ENCODE measurements around the gene PNKP.

PNKP gene

GRCh38 chr19:49882643-49883042 is 15.3 kb upstream of the PNKP start:
- ATAC-seq (no peak), DNase-seq (ENCODE audit: low spot score in 2 of 2) (no peak)
- H3K27ac Mint-ChIP-seq: peak overlapping the region; percentile 87
- H3K4me3 Mint-ChIP-seq: no peak overlapping the region
- no peaks in the 10 kb centered on the region for H3K9me3 Mint-ChIP-seq
- H3K4me1 Mint-ChIP-seq: peaks cover 43% of the 10 kb centered on the region
- H3K36me3 Mint-ChIP-seq: no peaks in the 10 kb centered on the region

DNA sequence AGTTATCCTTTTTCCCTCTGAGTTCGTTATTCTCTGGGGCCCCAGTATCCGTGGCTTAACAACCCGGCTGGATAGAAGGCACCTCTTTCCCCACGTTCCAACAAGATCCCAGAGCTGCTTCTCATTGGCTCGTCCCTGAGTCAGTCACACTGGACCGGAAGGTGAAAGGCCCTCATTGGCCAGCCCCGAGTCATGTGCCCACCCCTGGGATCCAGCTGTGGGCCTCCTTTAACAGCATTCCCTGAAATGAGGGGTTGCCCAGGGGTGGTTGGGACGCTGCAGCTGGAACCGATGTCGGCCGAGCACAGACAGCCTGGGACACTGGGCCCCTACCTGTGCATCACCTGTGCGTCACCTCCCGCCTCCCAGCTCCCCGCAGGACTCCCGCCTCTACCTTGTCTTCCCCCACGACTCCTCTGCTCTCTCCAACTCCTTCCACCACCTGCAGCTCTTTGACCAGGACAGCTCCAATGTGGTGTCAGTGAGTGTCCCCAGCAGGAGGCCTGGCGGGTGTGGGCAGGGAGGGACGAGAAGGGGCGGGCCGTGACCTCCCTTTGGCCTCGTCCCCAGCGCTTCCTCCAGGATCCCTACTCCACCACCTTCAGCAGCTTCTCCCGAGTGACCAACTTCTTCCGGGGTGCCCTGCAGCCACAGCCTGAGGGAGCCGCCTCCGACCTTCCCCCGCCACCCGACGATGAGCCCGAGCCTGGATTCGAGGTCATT is 14.5 kb upstream of the PNKP start:
- no peak for ATAC-seq
- Mint-ChIP-seq H3K4me3 (no peak overlapping the region), H3K27ac (peak overlapping the region; percentile 87), H3K9me3 (no peaks in the 10 kb centered on the region), H3K4me1 (peaks cover 43% of the 10 kb centered on the region), H3K36me3 (no peaks in the 10 kb centered on the region)
- DNase-seq (ENCODE audit: low spot score in 2 of 2): no peak

DNA sequence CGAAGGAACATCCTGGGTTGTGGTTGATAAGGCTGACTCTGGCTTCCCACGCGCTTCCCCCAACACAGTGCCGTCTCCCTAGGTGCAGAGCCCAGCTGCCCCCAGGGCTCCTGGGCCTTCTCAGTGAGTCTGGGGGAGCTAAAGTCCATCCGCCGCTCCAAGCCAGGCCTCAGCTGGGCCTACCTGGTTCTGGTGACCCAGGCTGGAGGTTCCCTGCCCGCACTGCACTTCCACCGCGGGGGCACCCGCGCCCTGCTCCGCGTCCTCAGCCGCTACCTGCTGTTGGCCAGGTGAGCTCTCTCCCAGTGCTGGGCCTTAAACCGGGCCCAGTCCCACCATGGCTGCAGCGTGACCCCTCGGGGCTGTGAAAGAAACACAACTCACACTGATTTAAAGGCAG is 13.8 kb upstream of the PNKP start:
- H3K4me1 Mint-ChIP-seq: peaks cover 43% of the 10 kb centered on the region
- no peak overlapping the region for H3K4me3 Mint-ChIP-seq
- no peaks in the 10 kb centered on the region for H3K36me3 Mint-ChIP-seq
- peak overlapping the region; percentile 87 for H3K27ac Mint-ChIP-seq
- H3K9me3 Mint-ChIP-seq: no peaks in the 10 kb centered on the region
- DNase-seq (ENCODE audit: low spot score in 2 of 2): no peak
- no peak for ATAC-seq

DNA sequence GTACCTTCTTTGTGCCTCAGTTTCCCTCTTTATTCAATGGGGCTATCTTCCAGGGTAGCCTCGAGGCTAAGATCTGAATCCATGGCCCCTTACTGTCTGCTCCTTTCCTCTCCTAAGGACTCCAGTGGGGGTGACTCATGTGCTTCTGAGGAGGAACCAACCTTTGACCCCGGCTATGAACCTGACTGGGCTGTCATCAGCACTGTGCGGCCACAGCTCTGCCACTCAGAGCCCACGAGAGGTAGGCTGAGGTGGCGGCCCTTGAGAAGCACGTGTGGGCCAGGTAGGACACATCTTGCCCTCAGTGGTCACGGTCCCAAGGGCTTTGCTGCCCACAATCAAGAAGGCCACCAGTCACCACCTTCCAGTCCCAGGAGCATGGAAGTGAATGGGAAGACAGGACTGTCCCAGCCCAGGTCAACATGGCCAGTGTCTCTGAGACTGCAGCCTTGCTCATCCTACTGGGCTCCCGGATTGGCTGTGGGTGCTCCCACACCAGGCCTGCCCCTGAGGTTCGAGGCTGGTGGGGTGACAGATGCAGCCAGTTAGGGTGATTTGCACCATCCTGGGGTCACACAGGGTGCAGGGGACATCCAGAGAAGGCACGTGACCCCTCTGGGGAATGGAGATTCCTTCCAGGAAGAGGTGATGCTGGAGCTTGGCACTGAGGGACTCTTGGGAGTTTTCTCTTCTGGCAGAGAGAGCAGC is 12.9 kb upstream of the PNKP start:
- no peak for ATAC-seq
- Mint-ChIP-seq H3K36me3 (no peaks in the 10 kb centered on the region), H3K9me3 (no peaks in the 10 kb centered on the region), H3K4me3 (no peak overlapping the region), H3K27ac (peak overlapping the region; percentile 87), H3K4me1 (peaks cover 50% of the 10 kb centered on the region)
- no peak for DNase-seq (ENCODE audit: low spot score in 2 of 2)

GRCh38 chr19:49879243-49879963 is 12.0 kb upstream of the PNKP start:
- peaks cover 59% of the 10 kb centered on the region for H3K4me1 Mint-ChIP-seq
- no peaks in the 10 kb centered on the region for H3K36me3 Mint-ChIP-seq
- H3K4me3 Mint-ChIP-seq: no peak overlapping the region
- ATAC-seq: no peak
- no peaks in the 10 kb centered on the region for H3K9me3 Mint-ChIP-seq
- DNase-seq (ENCODE audit: low spot score in 2 of 2): no peak
- no peak overlapping the region for H3K27ac Mint-ChIP-seq

DNA sequence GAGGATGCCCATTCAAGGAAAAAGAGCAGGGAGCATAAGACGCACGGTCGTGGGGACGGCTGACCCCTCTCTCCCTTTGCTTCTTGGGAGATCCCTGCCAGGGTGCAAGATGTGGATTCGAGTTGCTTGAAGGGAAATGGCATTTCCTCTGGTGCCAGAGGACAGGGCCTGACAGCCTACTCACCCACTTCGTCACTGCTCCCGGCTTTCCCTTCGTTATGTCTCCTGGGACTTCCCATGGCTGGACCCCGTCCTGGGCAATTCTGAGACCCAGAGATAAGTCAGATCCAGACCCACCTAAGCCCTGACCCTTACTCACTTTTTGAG is 11.3 kb upstream of the PNKP start:
- Mint-ChIP-seq H3K9me3 (no peaks in the 10 kb centered on the region), H3K27ac (no peak overlapping the region)
- DNase-seq (ENCODE audit: low spot score in 2 of 2): no peak

GRCh38 chr19:49877879-49878743 is 10.7 kb upstream of the PNKP start:
- H3K4me1 Mint-ChIP-seq: peaks cover 60% of the 10 kb centered on the region
- H3K4me3 Mint-ChIP-seq: no peak overlapping the region
- H3K9me3 Mint-ChIP-seq: no peaks in the 10 kb centered on the region
- DNase-seq (ENCODE audit: low spot score in 2 of 2) (peak in 1 of 2 donors; percentile 98), ATAC-seq (peak; percentile 81)
- no peak overlapping the region for H3K27ac Mint-ChIP-seq
- H3K36me3 Mint-ChIP-seq: no peaks in the 10 kb centered on the region

More for the DNA sequence above, 11.3 kb upstream of the PNKP start:
- no peak for ATAC-seq
- Mint-ChIP-seq H3K4me3 (no peak overlapping the region), H3K4me1 (peaks cover 66% of the 10 kb centered on the region), H3K36me3 (no peaks in the 10 kb centered on the region)

- ATAC-seq: peak; percentile 82
- no peaks in the 10 kb centered on the region for H3K9me3 Mint-ChIP-seq
- H3K4me1 Mint-ChIP-seq: peaks cover 62% of the 10 kb centered on the region
- no peak within 1 kb of the TSS for H3K27ac Mint-ChIP-seq
- H3K4me3 Mint-ChIP-seq: no peak within 1 kb of the TSS
- DNase-seq (ENCODE audit: low spot score in 2 of 2): peak; percentile 95 to 99
- peaks cover 6% of the 10 kb centered on the region for H3K36me3 Mint-ChIP-seq
These were observed 9.9 kb upstream of the PNKP start, which contains the start of the genes AKT1S1 and TBC1D17 for GRCh38 chr19:49877020-49877878. Gene AKT1S1, minus strand, starts transcription at chr19:49877355. Its CDS starts 4,060 bp downstream, at chr19:49873295. Gene TBC1D17, plus strand, starts transcription at chr19:49877702. Its CDS starts 22 bp downstream, at chr19:49877724.

- ATAC-seq (peak; percentile 71), DNase-seq (ENCODE audit: low spot score in 2 of 2) (peak; percentile 91 to 97)
- Mint-ChIP-seq H3K4me1 (peaks cover 64% of the 10 kb centered on the region), H3K36me3 (peaks cover 13% of the 10 kb centered on the region), H3K9me3 (no peaks in the 10 kb centered on the region), H3K4me3 (no peak overlapping the region), H3K27ac (no peak overlapping the region)
These were observed 9.1 kb upstream of the PNKP start for GRCh38 chr19:49876422-49877019.

DNA sequence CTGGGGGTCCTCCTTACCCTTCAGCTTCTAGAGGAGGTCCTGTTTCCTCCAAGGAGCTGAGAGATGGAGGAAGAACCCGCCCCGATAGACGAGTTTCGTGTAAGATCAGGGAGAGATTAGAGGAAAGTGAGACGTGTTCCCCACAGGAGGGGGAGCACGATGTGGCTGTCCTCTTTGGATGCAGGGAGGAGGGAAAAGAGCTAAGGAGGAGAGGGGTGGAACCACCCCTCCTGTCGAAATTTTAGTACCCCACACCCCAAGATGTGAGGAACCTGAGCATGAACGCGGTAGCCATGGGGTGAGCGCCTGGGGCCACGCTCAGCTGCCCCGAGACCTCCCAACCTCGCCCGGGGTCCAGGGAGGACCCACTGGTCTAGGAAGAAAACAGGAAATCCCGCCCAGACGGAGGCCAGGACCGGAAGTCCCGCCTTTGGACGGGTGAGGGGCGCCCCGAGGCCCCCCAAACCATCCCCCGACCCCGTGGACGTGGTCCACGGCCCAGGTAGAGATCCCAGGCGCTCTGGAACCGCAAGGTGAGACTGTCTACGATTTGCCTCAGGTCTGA is 8.6 kb upstream of the PNKP start:
- H3K9me3 Mint-ChIP-seq: no peaks in the 10 kb centered on the region

DNA sequence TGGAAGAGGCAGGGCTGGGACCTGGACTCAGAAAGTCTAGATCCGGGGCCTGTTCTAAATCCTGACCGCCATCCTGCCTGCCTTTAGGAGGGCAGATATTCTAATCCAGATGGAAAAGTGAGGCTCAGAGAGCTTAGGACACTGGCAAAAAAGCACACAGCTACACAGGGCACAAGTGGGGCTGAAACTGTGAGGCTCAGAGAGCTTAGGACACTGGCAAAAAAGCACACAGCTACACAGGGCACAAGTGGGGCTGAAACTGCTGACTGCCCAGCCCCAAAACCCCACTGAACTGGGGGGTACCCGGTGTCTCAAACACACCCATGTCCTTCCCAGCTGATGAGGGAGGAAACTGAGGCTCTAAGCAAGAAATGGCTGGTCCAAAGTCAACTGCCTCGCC is 7.8 kb upstream of the PNKP start:
- Mint-ChIP-seq H3K4me1 (peaks cover 65% of the 10 kb centered on the region), H3K36me3 (peaks cover 14% of the 10 kb centered on the region), H3K9me3 (no peaks in the 10 kb centered on the region), H3K27ac (no peak overlapping the region), H3K4me3 (no peak overlapping the region)
- no peak for ATAC-seq
- DNase-seq (ENCODE audit: low spot score in 2 of 2): no peak

More for the DNA sequence above, 8.6 kb upstream of the PNKP start:
- Mint-ChIP-seq H3K27ac (no peak overlapping the region), H3K36me3 (peaks cover 14% of the 10 kb centered on the region), H3K4me1 (peaks cover 65% of the 10 kb centered on the region), H3K4me3 (no peak overlapping the region)
- DNase-seq (ENCODE audit: low spot score in 2 of 2) (no peak), ATAC-seq (no peak)

DNA sequence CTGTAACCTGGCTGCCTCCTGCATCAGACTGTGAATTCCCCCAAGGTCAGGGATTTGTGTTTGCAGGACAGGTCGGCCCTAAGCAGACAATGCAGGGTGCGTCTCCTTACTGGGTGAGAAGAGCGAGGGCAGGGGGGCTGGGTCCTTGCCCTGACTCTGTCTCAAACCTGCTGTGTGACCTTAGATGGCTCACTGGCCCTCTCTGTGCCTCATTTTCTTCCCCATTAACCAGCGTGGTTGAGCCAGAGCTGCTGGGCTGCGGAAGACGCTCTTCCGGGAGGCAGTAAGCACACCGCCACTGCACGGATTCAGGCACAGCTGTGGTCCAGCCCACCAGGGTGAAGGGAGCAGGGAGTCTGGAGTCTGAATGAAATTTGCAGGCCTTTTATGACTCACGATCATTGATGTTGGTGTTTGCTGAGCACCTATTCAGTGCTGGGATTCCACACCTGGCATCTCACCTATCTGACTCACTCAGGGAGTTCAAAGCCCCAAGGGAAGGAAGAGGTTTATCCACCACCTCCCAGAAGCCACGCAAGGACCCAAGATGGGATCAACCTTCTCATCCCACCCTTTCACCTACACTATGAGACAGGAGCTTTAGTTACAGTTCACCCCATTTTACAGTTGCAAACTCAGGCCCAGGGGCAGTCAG is 7.3 kb upstream of the PNKP start:
- Mint-ChIP-seq H3K9me3 (no peaks in the 10 kb centered on the region), H3K36me3 (peaks cover 14% of the 10 kb centered on the region), H3K27ac (peak overlapping the region; percentile 56), H3K4me3 (no peak overlapping the region), H3K4me1 (peaks cover 66% of the 10 kb centered on the region)
- ATAC-seq (no peak), DNase-seq (ENCODE audit: low spot score in 2 of 2) (no peak)

- peaks cover 14% of the 10 kb centered on the region for H3K36me3 Mint-ChIP-seq
- no peak overlapping the region for H3K4me3 Mint-ChIP-seq
- H3K4me1 Mint-ChIP-seq: peaks cover 58% of the 10 kb centered on the region
- DNase-seq (ENCODE audit: low spot score in 2 of 2) (no peak), ATAC-seq (no peak)
- peak overlapping the region; percentile 56 for H3K27ac Mint-ChIP-seq
- no peaks in the 10 kb centered on the region for H3K9me3 Mint-ChIP-seq
These were observed 6.5 kb upstream of the PNKP start for GRCh38 chr19:49873834-49874233.

Measured in stimulated activated effector memory CD8-positive, alpha-beta T cell treated with anti-CD3 and anti-CD28 coated beads, Interleukin-12 subunit alpha, Interleukin-12 subunit beta, amount 100 ng/mL, for 72 hours (primary cell).